Breast epithelium (tissue), 4 donors: ENCODE measurements around the gene PRR33. TPM values are rescaled to one million over a fixed set of nuclear protein-coding genes. Genes with fewer than 3 reads are reported as not detected.

Source experiments
- DNase-seq, 2 donors: peaks; one replicate each; pipeline ENCODE4 v3.0.0-alpha.2; 2019; ENCODE audit warnings: low spot score in 2 of 2
- H3K27ac ChIP-seq, 2 donors: fragments of 200-600 bp; sonication (generic) in 1 of 2; one replicate each; pipeline ENCODE4 v1.5.1; 2016 to 2019; ENCODE audit warnings: mild to moderate bottlenecking in 1 of 2
- H3K27me3 ChIP-seq, 2 donors: fragments of 200-600 bp; sonication (generic) in 1 of 2; one replicate each; pipeline versions ENCODE4 v1.5.1 to v1.6.0; 2017 to 2019; ENCODE audit warnings: control low read depth in 1 of 2, mild to moderate bottlenecking in 1 of 2
- H3K36me3 ChIP-seq: fragments of 200-600 bp; one replicate; pipeline ENCODE4 v1.5.1; 2019
- H3K4me1 ChIP-seq, 2 donors: fragments of 200-600 bp; sonication (generic); one replicate each; pipeline ENCODE4 v1.5.1; 2016 to 2019; ENCODE audit warnings: control low read depth in 1 of 2
- H3K4me3 ChIP-seq, 3 donors: fragments of 200-600 bp; sonication (generic); 1 replicate in 2 of 3; 2 replicates in 1 of 3; pipeline ENCODE4 v1.5.1; 2016 to 2019; ENCODE audit warnings: mild to moderate bottlenecking in 3 of 3, moderate library complexity in 2 of 3
- H3K9me3 ChIP-seq, 2 donors: fragments of 200-600 bp; sonication (generic) in 1 of 2; one replicate each; pipeline ENCODE4 v1.5.1; 2016 to 2019; ENCODE audit warnings: control low read depth in 1 of 2
- CTCF ChIP-seq, 3 donors: fragments of 450-650 bp; IDR thresholded peaks; one replicate each; pipeline ENCODE4 v1.5.1; 2016 to 2017; ENCODE audit warnings: antibody characterized with exemption in 3 of 3, mild to moderate bottlenecking in 3 of 3, moderate library complexity in 3 of 3
- POLR2A ChIP-seq: fragments of 450-650 bp; IDR thresholded peaks from one replicate; pipeline ENCODE4 v1.6.1; 2016; ENCODE audit warnings: antibody characterized with exemption, mild to moderate bottlenecking, moderate library complexity
- POLR2AphosphoS5 ChIP-seq, 3 donors: sonication (generic); formaldehyde crosslinking; IDR thresholded peaks; one replicate each; pipeline ENCODE4 v1.6.1; 2017; ENCODE audit warnings: antibody characterized with exemption in 3 of 3
- intact Hi-C: fragments of 100-400 bp; cut with DNase I; formaldehyde crosslinking; loops from one replicate; pipeline ENCODE4 v1.15.1; 2023; ENCODE audit warnings: low total_unique reads
- total RNA-seq, 3 donors: library from RNA; depleted of rRNA; stranded (reverse); fragments of >200 nt; gene quantifications; one replicate each; pipeline ENCODE4 v1.1.0, GENCODE V29; 2016

The PRR33 gene
- total RNA-seq, 3 donors from 2014 or later = not detected

- intact Hi-C loops = no loop called here
- TF ChIP-seq CTCF (IDR thresholded peaks at IDR 0.05) = no peak
- no peak for TF ChIP-seq POLR2AphosphoS5 (IDR thresholded peaks at IDR 0.05)
- no peak for TF ChIP-seq POLR2A
- Histone ChIP-seq H3K36me3 (no peaks in the 10 kb centered on the region), H3K4me3 (no peak overlapping the region), H3K4me1 (no peaks in the 10 kb centered on the region), H3K27me3 (no peaks in the 10 kb centered on the region), H3K9me3 (no peaks in the 10 kb centered on the region), H3K27ac (peak overlapping the region; percentile 61 to 73)
- no peak for DNase-seq
These were observed 14.5 kb upstream of the PRR33 start for GRCh38 chr11:1906181-1906580.

DNA sequence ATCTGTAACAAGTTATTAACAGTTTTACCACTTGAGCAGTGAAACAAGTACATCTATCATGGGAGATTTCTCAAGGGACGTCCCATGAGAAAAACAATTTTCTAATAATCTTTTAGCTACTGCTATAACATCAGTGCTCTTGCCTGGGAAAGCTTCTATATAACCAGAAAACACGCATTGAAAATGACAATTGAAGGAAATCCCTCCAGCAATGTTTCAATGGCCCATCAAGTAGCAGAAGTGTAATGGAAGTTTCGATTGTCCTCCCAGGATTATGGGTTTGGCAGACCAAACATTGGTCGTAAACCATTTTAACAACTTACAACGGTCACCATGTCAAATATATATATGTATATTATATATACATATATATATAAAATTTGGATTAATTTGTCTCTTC lies 8.0 kb upstream of the PRR33 start:
- DNase-seq = no peak
- Histone ChIP-seq H3K4me1 (no peaks in the 10 kb centered on the region), H3K27me3 (no peaks in the 10 kb centered on the region), H3K36me3 (no peaks in the 10 kb centered on the region), H3K27ac (no peak overlapping the region), H3K4me3 (no peak overlapping the region), H3K9me3 (no peaks in the 10 kb centered on the region)
- intact Hi-C loops = loop anchor here (10.0 kb wide), 1 partner anchor 45 kb away; the partner anchor contains the start of gene MRPL23
- no peak for TF ChIP-seq POLR2A
- TF ChIP-seq POLR2AphosphoS5 (IDR thresholded peaks at IDR 0.05) = no peak
- TF ChIP-seq CTCF (IDR thresholded peaks at IDR 0.05) = no peak

GRCh38 chr11:1899090-1899489 lies 7.4 kb upstream of the PRR33 start:
- Histone ChIP-seq H3K4me3 (no peak overlapping the region), H3K27ac (no peak overlapping the region), H3K4me1 (no peaks in the 10 kb centered on the region), H3K9me3 (no peaks in the 10 kb centered on the region), H3K27me3 (no peaks in the 10 kb centered on the region), H3K36me3 (no peaks in the 10 kb centered on the region)
- no peak for DNase-seq
- TF ChIP-seq CTCF (IDR thresholded peaks at IDR 0.05) = no peak
- no peak for TF ChIP-seq POLR2A
- no peak for TF ChIP-seq POLR2AphosphoS5 (IDR thresholded peaks at IDR 0.05)
- intact Hi-C loops = loop anchor here (10.0 kb wide), 1 partner anchor 46 kb away; the partner anchor contains the start of gene MRPL23

DNA sequence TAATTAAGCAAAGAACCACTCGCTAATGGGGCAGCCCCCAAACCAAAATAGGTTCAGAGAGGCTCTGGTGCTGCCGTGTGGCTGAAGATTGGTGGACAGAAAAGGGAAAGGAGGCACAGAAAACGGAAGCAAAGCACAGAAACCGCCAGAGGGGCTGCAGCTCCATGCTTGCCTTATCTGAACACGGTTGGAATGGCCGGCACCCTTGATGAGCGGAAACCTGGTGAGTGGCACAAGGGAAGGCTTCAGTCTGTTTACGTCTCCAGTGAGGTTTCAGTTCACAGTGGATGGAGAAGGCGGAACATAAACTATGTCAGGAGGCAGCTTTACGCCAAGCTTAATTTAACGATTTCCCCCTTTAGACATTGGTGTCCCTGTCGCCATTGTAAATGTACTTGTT lies 5.2 kb upstream of the PRR33 start:
- TF ChIP-seq POLR2A (no peak), CTCF (IDR thresholded peaks at IDR 0.05) (no peak), POLR2AphosphoS5 (IDR thresholded peaks at IDR 0.05) (no peak)
- Histone ChIP-seq H3K4me1 (no peaks in the 10 kb centered on the region), H3K27ac (peak overlapping the region in 1 of 2 donors; percentile 43), H3K36me3 (no peaks in the 10 kb centered on the region), H3K27me3 (no peaks in the 10 kb centered on the region), H3K4me3 (peak overlapping the region in 1 of 3 donors; percentile 0), H3K9me3 (no peaks in the 10 kb centered on the region)
- intact Hi-C loops = loop anchor here (10.0 kb wide), 1 partner anchor 48 kb away; the partner anchor contains the start of gene MRPL23
- no peak for DNase-seq

DNA sequence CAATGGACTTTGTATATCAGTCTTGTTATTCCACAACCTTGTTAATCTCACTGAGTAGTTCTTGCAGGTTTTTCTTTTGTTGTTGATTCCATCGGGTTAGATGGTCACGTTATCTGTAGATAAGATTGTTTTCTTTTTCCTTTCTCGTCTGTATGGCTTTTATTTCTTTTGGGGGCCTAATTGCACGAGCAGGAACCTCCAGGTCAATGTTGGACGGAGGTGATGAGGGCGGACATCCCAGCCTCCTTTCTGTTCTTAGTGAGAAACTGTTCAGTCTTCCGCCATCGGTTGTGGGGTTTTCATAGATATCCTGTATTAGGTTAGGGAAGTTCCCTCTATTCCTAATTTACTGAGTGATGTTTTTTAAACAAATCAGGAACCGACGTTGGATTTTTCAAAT lies 4.8 kb upstream of the PRR33 start:
- TF ChIP-seq POLR2A (no peak), CTCF (IDR thresholded peaks at IDR 0.05) (no peak)

More for the DNA sequence above, 4.8 kb upstream of the PRR33 start:
- Histone ChIP-seq H3K27ac (no peak overlapping the region), H3K36me3 (no peaks in the 10 kb centered on the region), H3K9me3 (no peaks in the 10 kb centered on the region), H3K4me1 (no peaks in the 10 kb centered on the region), H3K27me3 (no peaks in the 10 kb centered on the region), H3K4me3 (no peak overlapping the region)
- no peak for DNase-seq
- intact Hi-C loops = loop anchor here (10.0 kb wide), 1 partner anchor 48 kb away; the partner anchor contains the start of gene MRPL23
